Gastrocnemius medialis (tissue), 4 donors: ENCODE data around the gene PPIL1. TPM values are rescaled to one million over a fixed set of nuclear protein-coding genes. Genes with fewer than 3 reads are reported as not detected.
"Not testable (repeated sequence)": the region's sequence is repeated elsewhere in the genome, so short reads cannot be mapped to it uniquely, and the experiment has no call there.

ENCODE experiments used
- ATAC-seq, 2 donors: fragments of 150-250 bp; one replicate each; pipeline ENCODE4 v1.9.1; 2016
- DNase-seq, 2 donors: peaks; one replicate each; pipeline ENCODE4 v3.0.0-alpha.2; 2019
- H3K27ac ChIP-seq, 4 donors: fragments of 200-600 bp; sonication (generic); 1 replicate in 1 of 4; 2 replicates in 3 of 4; pipeline ENCODE4 v1.5.1; 2016 to 2018; ENCODE audit warnings: mild to moderate bottlenecking in 2 of 4, moderate library complexity in 1 of 4
- H3K27me3 ChIP-seq, 3 donors: fragments of 200-600 bp; sonication (generic) in 2 of 3; 1 replicate in 1 of 3; 2 replicates in 2 of 3; pipeline versions ENCODE4 v1.5.1 to v1.6.0; 2016 to 2019; ENCODE audit warnings: mild to moderate bottlenecking in 1 of 3, moderate library complexity in 1 of 3
- H3K36me3 ChIP-seq, 2 donors: fragments of 200-600 bp; sonication (generic) in 1 of 2; one replicate each; pipeline ENCODE4 v1.5.1; 2017 to 2018
- H3K4me1 ChIP-seq, 2 donors: fragments of 200-600 bp; sonication (generic) in 1 of 2; one replicate each; pipeline ENCODE4 v1.5.1; 2016 to 2017; ENCODE audit warnings: mild to moderate bottlenecking in 2 of 2
- H3K4me3 ChIP-seq, 4 donors: fragments of 200-600 bp; sonication (generic) in 3 of 4; 1 replicate in 1 of 4; 2 replicates in 3 of 4; pipeline ENCODE4 v1.5.1; 2016 to 2019; ENCODE audit warnings: mild to moderate bottlenecking in 2 of 4
- H3K9me3 ChIP-seq, 3 donors: fragments of 200-600 bp; sonication (generic) in 2 of 3; 1 replicate in 1 of 3; 2 replicates in 2 of 3; pipeline ENCODE4 v1.5.1; 2016 to 2019
- POLR2A ChIP-seq, 2 donors: fragments of 450-650 bp; IDR thresholded peaks; one replicate each; pipeline ENCODE4 v1.6.1; 2017; ENCODE audit warnings: antibody characterized with exemption in 2 of 2, mild to moderate bottlenecking in 2 of 2, moderate library complexity in 2 of 2
- in situ Hi-C, 4 donors: fragments of 200-750 bp; cut with MboI; loops; one replicate each; pipeline versions ENCODE4 v1.15.0 to v1.8.0; 2017; ENCODE audit warnings: low sequenced_read_pairs in 4 of 4
- intact Hi-C: fragments of 100-400 bp; cut with DNase I; formaldehyde crosslinking; loops from one replicate; pipeline ENCODE4 v1.15.1; 2023; ENCODE audit warnings: low total_unique reads
- total RNA-seq, 4 donors: library from RNA; depleted of rRNA; stranded (reverse); fragments of >200 nt; gene quantifications; one replicate each; pipeline versions ENCODE4 v1.1.0 to v1.2.3, GENCODE V29; 2016
- TF ChIP-seq, protein P1 (sequence below), 5 experiments: fragments of 450-650 bp in 3 of 5; fragments of 200-600 bp in 2 of 5; sonication (generic) in 2 of 5; IDR thresholded peaks in 4 of 5; conservative IDR thresholded peaks in 1 of 5; 1 replicate in 4 of 5; 2 replicates in 1 of 5; pipeline ENCODE4 v1.5.1; 2016 to 2019; ENCODE audit warnings: antibody characterized with exemption in 5 of 5, mild to moderate bottlenecking in 3 of 5, moderate library complexity in 3 of 5

PPIL1 gene
- total RNA-seq, 4 donors from 2014 or later = 5.4 to 18.7 (median 16.8) TPM

- H3K27me3 ChIP-seq = no peaks in the 10 kb centered on the region
- no peaks in the 10 kb centered on the region for H3K9me3 ChIP-seq
- intact Hi-C loops = no loop called here
- DNase-seq (no peak), ATAC-seq (peak in 1 of 2 donors; percentile 33)
- no peak overlapping the region for H3K4me3 ChIP-seq
- TF ChIP-seq POLR2A (IDR thresholded peaks at IDR 0.05) = no peak
- TF ChIP-seq, protein P1, sequence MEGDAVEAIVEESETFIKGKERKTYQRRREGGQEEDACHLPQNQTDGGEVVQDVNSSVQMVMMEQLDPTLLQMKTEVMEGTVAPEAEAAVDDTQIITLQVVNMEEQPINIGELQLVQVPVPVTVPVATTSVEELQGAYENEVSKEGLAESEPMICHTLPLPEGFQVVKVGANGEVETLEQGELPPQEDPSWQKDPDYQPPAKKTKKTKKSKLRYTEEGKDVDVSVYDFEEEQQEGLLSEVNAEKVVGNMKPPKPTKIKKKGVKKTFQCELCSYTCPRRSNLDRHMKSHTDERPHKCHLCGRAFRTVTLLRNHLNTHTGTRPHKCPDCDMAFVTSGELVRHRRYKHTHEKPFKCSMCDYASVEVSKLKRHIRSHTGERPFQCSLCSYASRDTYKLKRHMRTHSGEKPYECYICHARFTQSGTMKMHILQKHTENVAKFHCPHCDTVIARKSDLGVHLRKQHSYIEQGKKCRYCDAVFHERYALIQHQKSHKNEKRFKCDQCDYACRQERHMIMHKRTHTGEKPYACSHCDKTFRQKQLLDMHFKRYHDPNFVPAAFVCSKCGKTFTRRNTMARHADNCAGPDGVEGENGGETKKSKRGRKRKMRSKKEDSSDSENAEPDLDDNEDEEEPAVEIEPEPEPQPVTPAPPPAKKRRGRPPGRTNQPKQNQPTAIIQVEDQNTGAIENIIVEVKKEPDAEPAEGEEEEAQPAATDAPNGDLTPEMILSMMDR (IDR thresholded peaks at IDR 0.05 in 4 of 5, conservative IDR thresholded peaks at IDR 0.05 in 1 of 5) = no peak
- H3K36me3 ChIP-seq = peaks cover 0 to 5% of the 10 kb centered on the region in 2 donors
- no peak overlapping the region for H3K27ac ChIP-seq
- peaks cover under 1 to 6% of the 10 kb centered on the region in 2 donors for H3K4me1 ChIP-seq
- in situ Hi-C loops = loop anchor here in 3 of 4 donors (10.0 to 25.0 kb wide), 3 partner anchors 118 to 321 kb away; partner anchors contain the start of gene FGD2 (in 1 of the 3)
These were observed 19.7 kb upstream of the PPIL1 start for GRCh38 chr6:36893976-36894932.

- intact Hi-C loops, H3K9me3 ChIP-seq, H3K27me3 ChIP-seq, ATAC-seq, H3K27ac ChIP-seq, DNase-seq, H3K4me3 ChIP-seq, H3K36me3 ChIP-seq: not testable (repeated sequence)
- in situ Hi-C loops = loop anchor here in 3 of 4 donors (10.0 to 25.0 kb wide), 3 partner anchors 121 to 324 kb away; partner anchors contain the start of gene FGD2 (in 1 of the 3)
- H3K4me1 ChIP-seq = peaks cover 21 to 23% of the 10 kb centered on the region in 2 donors
These were observed 16.6 kb upstream of the PPIL1 start for GRCh38 chr6:36891153-36891552.

GRCh38 chr6:36890112-36890663, 15.6 kb upstream of the PPIL1 start:
- Histone ChIP-seq H3K9me3 (no peaks in the 10 kb centered on the region), H3K27me3 (no peaks in the 10 kb centered on the region), H3K4me3 (no peak overlapping the region), H3K36me3 (no peaks in the 10 kb centered on the region), H3K27ac (no peak overlapping the region), H3K4me1 (peaks cover 24 to 25% of the 10 kb centered on the region in 2 donors)
- in situ Hi-C loops = loop anchor here in 3 of 4 donors (10.0 to 25.0 kb wide), 3 partner anchors 122 to 325 kb away; partner anchors contain the start of gene FGD2 (in 1 of the 3)
- no peak for TF ChIP-seq POLR2A (IDR thresholded peaks at IDR 0.05)
- TF ChIP-seq, protein P1 (IDR thresholded peaks at IDR 0.05 in 4 of 5, conservative IDR thresholded peaks at IDR 0.05 in 1 of 5) = no peak
- intact Hi-C loops = no loop called here
- DNase-seq = no peak
- ATAC-seq = no peak

DNA sequence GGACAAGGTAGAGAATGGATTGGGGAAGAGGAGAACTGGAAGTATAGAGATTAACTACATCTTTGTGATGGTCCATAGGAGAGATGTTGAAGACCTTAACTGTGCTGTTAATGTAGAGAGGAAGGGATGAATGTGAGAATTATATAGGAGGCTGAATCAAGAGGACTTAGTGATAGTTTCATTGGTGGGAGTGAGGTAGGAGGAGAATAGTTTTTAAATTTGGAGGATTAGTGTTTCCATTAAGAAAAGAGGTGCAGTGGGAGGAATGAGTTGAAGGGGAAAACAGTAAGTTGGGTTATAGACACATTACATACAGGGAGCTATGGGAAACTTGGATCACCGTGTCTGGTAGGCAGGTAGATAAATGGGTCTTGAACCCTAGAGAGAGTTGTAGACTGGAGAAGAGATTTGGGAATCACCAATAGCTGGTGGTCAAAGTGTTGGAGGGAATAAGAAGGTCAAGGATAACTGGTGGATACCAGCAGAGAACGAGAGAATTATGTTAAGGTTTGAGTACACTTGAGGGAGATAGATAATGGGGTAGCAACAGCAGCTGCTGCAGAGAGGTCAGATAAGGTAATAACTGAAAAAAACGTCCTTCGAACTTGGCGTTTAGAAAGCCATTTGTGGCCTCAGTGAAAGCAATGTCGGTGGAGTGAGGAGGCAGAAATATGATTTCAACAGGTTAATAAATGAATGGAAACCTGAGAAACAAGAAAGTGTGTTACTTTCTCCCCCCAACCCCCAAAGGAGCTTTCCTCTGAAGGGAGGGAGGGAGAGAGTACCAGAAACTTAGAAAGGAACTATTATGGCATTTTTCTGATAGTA, 14.3 kb upstream of the PPIL1 start:
- in situ Hi-C loops (loop anchor here (10.0 to 25.0 kb wide), 5 partner anchors 96 to 326 kb away; partner anchors contain the start of genes FGD2 (in 1 of the 4) and MTCH1 (in 1 of the 4)), intact Hi-C loops (loop anchor here (5.0 kb wide), 1 partner anchor 283 kb away; the partner anchor contains the start of gene PIM1)
- Histone ChIP-seq H3K36me3 (no peaks in the 10 kb centered on the region), H3K27me3 (no peaks in the 10 kb centered on the region), H3K4me3 (no peak overlapping the region), H3K4me1 (peaks cover 24 to 25% of the 10 kb centered on the region in 2 donors), H3K9me3 (no peaks in the 10 kb centered on the region), H3K27ac (no peak overlapping the region)
- TF ChIP-seq, protein P1 (IDR thresholded peaks at IDR 0.05 in 4 of 5, conservative IDR thresholded peaks at IDR 0.05 in 1 of 5) = no peak
- TF ChIP-seq POLR2A (IDR thresholded peaks at IDR 0.05) = no peak
- ATAC-seq (no peak), DNase-seq (no peak)
